Measurements from ENCODE around the gene ZSCAN29. TPM values are rescaled to one million over a fixed set of nuclear protein-coding genes. Genes with fewer than 3 reads are reported as not detected.

ZSCAN29 gene
- total RNA-seq, 1 experiment from 2014 or later = 15.6 TPM

DNA sequence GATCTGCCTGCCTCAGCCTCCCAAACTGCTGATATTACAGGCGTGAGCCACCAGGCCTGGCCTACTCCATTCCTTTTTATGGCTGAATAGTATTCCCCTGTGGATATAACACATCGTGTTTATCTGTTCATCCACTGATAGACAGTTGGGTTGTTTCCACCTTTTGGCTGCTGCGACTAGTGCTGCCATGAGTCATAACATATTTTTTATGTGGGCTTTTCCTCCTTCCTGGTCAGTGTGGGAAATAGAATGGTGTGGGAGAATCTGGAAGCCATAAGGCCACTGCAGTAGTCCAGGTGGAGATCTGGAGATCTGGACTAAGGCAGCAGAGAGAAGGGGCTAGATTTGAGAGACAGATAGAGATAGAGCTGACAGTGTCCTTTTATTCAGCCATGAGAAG lies 56.7 kb downstream of the ZSCAN29 start:
- H3K4me3 ChIP-seq = no peak overlapping the region
- no peaks in the 10 kb centered on the region for H3K9me3 ChIP-seq
- H3K27me3 ChIP-seq = peaks cover 33% of the 10 kb centered on the region
- no peaks in the 10 kb centered on the region for H3K36me3 ChIP-seq
- DNase-seq = no peak

DNA sequence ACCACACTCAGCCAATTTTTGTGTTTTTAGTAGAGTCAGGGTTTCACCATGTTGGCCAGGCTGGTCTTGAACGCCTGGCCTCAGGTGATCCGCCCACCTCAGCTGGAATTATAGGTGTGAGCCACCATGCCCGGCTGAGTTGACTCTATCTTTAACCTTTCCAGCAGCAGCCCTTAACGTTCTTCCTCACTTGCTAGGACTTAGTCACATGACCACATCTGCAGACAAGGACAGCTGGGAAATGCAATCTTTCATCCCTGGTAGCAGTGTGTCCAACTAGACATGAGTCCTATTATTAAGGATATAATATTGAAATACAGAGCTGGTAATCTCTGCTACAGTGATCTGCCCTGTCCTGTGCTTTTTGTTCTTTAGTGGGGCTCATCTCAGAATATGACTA lies 58.5 kb downstream of the ZSCAN29 start:
- Histone ChIP-seq H3K9me3 (no peaks in the 10 kb centered on the region), H3K27me3 (peaks cover 46% of the 10 kb centered on the region), H3K36me3 (no peaks in the 10 kb centered on the region), H3K4me3 (no peak overlapping the region)
- no peak for DNase-seq

Other genes starting within 250 kb of the ZSCAN29 start
- 12.2 and 12.8 TPM in 2 replicates for gene TMEM62, start 237.5 kb downstream of the ZSCAN29 start, total RNA-seq (2014; rRNA removed; shearing (Covaris generic); ENCODE audit: low replicate concordance)
- gene CCNDBP1, start 185.6 kb downstream of the ZSCAN29 start, total RNA-seq (2014; rRNA removed; shearing (Covaris generic); ENCODE audit: low replicate concordance) = 58.9 and 97.1 TPM in 2 replicates
- not detected in 2 replicates for gene EPB42, start 150.0 kb downstream of the ZSCAN29 start, total RNA-seq (2014; rRNA removed; shearing (Covaris generic); ENCODE audit: low replicate concordance)
- gene TGM5, start 104.1 kb downstream of the ZSCAN29 start, total RNA-seq (2014; rRNA removed; shearing (Covaris generic); ENCODE audit: low replicate concordance) = 0.07 TPM in 1 of 2 replicates, not detected in the other
- gene TGM7, start 68.8 kb downstream of the ZSCAN29 start, total RNA-seq (2014; rRNA removed; shearing (Covaris generic); ENCODE audit: low replicate concordance) = not detected in 2 replicates
- gene LCMT2, start 40.5 kb downstream of the ZSCAN29 start, total RNA-seq (2014; rRNA removed; shearing (Covaris generic); ENCODE audit: low replicate concordance) = 13.1 and 16.5 TPM in 2 replicates
- gene TUBGCP4, start 58 bp upstream of the ZSCAN29 start, total RNA-seq (2014; rRNA removed; shearing (Covaris generic); ENCODE audit: low replicate concordance) = 5.4 and 18.2 TPM in 2 replicates
- gene TP53BP1, start 122.1 kb upstream of the ZSCAN29 start, total RNA-seq (2014; rRNA removed; shearing (Covaris generic); ENCODE audit: low replicate concordance) = 45.8 and 52.6 TPM in 2 replicates
- gene MAP1A, start 146.6 kb upstream of the ZSCAN29 start, total RNA-seq (2014; rRNA removed; shearing (Covaris generic); ENCODE audit: low replicate concordance) = 0.74 and 2.3 TPM in 2 replicates
- 17.4 and 24.4 TPM in 2 replicates for gene PPIP5K1, start 219.2 kb upstream of the ZSCAN29 start, total RNA-seq (2014; rRNA removed; shearing (Covaris generic); ENCODE audit: low replicate concordance)
- not detected in 2 replicates for gene CKMT1B, start 223.0 kb upstream of the ZSCAN29 start, total RNA-seq (2014; rRNA removed; shearing (Covaris generic); ENCODE audit: low replicate concordance)
- gene STRC, start 247.8 kb upstream of the ZSCAN29 start, total RNA-seq (2014; rRNA removed; shearing (Covaris generic); ENCODE audit: low replicate concordance) = not detected in 2 replicates

Measured in MG63 (cell line).